Glomerular visceral epithelial cell (primary cell): Measurements from ENCODE around the gene PLEKHH1.

Experiments
- DNase-seq: peaks from one replicate; pipeline ENCODE4 v3.0.0-alpha.2; 2016; ENCODE audit errors: extremely low spot score

PLEKHH1 gene

DNA sequence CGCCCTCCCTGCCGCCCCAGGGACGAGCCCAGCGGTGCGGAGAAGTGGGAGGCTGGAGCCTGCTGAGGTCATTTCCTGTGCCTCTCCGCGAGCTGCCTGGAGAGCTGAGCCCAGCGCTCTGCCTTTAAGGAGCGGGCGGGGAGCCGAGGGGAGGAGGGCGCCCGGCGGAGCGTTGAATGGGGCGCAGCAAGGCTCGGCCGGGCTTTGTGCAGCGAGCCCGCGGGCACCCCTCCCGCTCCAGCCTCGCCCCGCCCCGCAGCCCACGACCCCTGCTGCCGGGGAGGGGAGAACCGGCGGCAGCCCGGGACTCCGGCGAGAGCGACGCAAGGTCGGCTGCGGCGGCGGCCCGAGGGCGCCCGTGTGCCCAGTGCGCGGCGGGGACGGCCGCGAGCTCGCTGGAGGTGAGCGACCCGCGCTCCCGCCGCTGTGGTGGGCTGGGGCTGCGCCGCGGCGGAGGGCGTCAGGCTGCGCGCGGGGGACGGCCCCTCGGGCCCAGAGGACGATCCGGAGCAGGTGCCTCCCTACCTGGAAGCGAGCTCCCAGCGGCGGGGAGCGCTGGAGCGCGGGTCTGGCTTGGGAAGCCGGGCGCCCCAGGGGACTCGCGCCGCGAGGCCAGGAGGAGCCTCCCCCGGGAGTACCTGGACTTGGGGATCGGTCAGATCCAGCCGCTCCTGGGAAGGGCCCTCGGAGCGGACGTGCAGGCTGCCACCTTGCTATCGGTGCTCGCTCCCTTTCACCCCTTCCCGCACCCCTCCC is at the start of gene PLEKHH1:
Gene PLEKHH1 (plus strand): TSS at position 293 of the 756 bp plus-strand sequence. CDS start 8,578 bp downstream, outside the sequence.
- DNase-seq = peak; percentile 86

- DNase-seq = no peak
Observed at GRCh38 chr14:67483579-67484285, 49.4 kb upstream of the PLEKHH1 start.

DNA sequence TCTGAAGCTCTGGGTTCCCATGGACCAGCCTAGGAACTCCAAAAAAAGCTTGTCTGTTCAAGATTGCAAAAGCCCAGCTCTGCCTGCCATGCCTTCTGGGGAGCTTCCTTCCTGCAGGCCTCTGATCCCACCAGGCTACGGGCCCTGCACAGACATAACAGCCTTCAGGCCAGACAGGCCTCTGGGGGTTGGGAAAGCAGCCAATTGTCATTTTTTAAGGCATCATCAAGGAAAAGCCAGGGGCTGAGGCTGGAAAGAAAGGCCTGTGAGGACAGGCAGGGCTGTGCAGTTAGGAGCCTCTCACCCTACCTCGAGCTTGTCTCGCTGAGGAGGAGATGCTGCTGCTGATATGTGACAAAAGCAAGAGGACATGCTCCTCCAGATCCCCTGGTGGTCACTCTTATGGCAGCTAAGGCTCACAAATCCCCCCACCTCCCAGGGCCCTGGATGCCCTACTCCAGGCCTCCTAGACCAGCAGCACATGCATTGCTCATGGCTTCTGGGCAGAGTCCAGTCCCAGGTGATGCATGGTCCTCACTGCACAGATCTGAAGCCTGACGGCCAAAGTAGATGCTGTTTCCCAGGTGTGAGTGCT is 47.5 kb upstream of the PLEKHH1 start:
- no peak for DNase-seq

DNA sequence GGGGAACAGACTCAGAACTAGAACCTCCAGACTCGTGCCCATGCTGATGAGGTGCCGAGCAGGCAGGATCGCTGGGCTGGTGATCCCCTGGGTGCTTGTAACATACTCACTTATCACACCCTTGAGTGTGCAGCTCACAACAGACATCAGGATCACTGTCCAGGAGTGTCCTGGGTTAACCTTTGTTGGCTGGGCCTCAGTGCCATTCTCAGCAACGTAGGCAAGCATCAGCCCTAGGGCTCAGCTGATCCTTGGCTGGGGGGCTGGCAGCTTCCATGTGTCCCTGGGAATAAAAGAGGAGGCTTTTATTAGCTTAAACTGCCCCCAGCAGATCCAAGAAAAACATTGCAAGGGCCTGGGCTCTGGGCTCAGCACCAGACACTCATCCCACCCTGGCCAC is 46.2 kb upstream of the PLEKHH1 start:
- DNase-seq = no peak

- DNase-seq = no peak
Observed at GRCh38 chr14:67487332-67487731, 45.8 kb upstream of the PLEKHH1 start.

- peak; percentile 6 for DNase-seq
Observed at GRCh38 chr14:67487937-67488893, 44.9 kb upstream of the PLEKHH1 start, which contains the start of gene TMEM229B. Gene TMEM229B, minus strand, starts transcription at chr14:67488721. Its CDS starts 14,798 bp downstream, at chr14:67473923.

- DNase-seq = no peak
Observed at GRCh38 chr14:67490196-67490595, 42.9 kb upstream of the PLEKHH1 start.

DNA sequence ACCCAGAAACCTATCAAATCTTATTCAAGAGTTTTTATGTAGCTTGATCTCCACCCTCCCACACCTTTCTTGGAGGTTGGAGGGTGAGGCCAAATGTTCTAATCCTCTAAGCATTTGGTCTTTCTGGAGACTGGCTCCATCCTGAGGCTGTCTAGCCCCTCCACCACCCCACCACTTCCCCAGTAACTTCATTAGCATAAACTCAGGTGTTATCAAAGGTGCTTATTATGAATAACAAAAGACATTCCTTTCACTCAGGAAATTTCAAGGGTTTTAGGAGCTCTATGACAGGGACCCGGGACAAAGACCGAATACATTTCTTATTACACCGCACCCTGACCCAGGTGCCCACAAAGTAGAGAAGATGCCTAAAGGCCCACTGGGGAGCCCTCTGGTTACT is 41.8 kb upstream of the PLEKHH1 start:
- DNase-seq = no peak

DNA sequence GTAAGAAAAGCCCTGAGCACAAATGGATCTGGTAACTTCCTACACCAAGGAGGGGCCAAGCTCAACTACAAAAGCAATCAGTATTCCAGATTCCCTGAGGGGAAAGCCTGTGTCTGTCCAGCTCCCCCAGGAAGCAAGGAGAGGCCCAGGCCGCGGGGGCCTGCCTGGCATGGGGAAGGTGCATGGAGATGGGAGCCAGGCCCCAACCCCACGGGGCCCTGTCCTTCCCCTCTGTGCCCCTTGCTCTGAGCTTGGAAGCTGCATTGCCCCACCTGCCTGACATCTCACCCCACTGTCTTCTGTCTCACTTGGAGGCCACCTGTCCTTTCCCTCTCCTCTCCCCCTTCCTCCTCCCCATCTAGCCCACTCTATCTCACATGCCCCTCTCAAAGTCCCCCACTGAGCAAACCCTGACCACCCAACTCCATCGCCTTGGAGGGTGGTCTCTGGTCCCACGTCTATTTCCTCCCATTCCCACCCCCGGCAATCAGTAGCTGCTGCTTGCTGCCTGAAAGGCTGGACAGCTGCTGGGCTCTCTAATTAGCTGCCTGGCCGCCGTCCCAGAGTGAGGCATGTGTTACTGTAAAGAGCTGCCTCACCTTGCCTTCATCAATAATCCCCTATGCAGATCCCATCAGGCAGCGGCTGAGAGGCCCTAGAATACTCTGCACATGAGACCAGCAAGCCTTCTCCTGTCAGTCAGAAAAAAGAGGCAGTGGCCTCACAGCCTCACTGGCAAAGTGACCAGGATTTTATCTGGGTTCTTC is 41.2 kb upstream of the PLEKHH1 start:
- no peak for DNase-seq

DNA sequence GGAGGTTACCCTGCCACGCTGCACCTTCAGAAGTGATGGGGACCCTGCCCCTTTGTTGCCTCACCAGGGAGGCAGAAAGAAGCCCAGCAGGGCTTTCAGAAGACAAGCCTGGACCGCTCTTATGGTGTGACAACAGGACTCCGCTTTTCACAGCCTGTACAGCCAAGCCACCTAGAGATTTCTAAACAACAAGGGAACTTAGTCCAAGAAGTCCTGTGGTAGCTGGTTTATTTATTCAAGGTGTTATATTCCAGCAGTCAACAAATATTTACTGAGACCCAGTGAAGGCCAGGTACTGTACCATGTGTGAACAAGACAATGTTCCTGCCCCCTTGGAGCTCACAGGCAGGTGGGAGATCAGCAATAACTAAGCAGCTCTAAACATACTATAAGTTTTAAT is 40.6 kb upstream of the PLEKHH1 start:
- DNase-seq = no peak

DNA sequence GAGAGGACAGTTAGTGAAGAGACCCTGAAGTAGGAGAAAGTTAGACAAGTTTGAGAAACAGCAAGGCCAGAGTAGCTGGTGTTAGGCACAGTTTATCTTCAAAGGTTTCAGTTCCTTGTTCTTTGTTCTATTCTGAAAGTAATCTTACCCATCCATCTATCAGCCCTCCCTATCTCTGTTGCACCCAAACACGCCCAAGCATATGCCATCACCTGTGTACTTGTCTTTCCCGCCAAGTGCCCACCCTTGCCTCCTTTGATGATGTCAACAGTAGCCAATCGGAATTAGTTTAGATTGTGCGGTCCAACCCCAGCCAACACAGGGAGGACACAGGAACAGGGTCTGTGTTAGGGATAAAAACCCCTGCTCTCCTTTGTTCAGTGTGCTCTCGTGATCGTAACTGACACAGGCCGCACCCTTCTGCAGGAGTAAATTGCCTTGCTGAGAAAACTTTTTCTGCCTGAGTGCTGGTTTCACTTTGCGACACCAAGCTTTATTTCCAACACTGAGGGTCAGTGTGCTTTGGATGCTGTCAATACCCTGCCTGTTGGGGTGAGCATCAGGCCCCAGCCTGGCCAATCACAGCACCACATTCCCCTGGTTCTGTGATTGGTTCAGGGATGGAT is 39.9 kb upstream of the PLEKHH1 start:
- no peak for DNase-seq

- DNase-seq = no peak
Observed at GRCh38 chr14:67495827-67496226, 37.3 kb upstream of the PLEKHH1 start.

DNA sequence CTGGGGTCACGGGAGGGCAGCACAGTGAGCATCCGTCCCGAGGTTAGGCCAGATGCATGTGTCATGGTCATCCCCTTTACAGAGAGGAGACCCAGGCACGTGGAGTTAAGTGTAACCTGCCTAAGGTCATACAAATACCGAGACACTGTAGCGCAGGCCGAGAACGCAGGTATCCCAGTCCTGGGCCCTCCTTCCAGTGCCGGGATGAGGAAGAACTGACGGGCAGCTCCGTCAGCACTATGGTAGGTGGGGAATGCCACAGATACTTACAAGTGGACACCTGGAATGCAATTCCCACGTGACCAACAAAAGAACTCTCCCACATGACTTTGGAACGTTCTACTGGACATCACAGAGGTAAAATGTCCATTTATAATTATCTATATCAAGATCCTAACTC is 35.9 kb upstream of the PLEKHH1 start:
- DNase-seq = no peak

GRCh38 chr14:67497716-67498115 is 35.4 kb upstream of the PLEKHH1 start:
- no peak for DNase-seq

DNA sequence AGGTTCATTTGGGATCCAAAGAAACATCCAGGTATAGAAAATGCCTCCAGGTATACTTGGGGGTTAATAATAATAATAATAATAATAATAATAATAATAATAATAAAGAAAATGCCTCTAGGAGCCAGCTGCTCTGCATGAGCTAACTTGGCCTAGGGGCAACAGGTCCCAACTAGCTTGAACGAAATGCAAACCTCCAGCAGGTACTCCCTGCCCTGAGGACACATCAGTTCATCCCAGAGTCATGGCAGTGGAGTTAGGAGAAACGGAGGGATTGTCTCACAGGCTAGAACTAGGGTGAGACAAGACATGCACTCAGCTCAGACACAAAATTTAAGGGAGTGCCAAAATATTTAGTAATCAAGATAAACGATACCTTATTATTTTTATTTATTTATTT is 32.1 kb upstream of the PLEKHH1 start:
- DNase-seq = no peak

DNA sequence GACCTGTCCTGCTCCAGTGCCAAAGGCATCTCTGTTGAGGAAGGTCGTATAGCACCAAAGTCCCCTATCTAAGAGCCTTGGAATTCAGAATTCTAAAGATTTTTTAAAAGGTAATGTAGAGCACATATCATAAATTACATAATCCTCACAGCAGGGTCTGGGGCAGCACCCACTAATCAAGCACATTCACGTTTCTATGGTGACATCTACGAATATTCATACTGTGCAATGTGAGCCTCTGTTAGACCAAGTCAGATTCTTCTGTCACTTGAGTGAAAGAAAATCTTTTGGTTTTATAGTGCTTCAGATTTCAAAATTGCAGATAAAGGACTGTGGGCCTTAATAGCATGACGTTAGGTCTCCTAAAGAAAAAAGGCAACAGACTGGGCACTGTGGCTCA is 31.4 kb upstream of the PLEKHH1 start:
- no peak for DNase-seq

DNA sequence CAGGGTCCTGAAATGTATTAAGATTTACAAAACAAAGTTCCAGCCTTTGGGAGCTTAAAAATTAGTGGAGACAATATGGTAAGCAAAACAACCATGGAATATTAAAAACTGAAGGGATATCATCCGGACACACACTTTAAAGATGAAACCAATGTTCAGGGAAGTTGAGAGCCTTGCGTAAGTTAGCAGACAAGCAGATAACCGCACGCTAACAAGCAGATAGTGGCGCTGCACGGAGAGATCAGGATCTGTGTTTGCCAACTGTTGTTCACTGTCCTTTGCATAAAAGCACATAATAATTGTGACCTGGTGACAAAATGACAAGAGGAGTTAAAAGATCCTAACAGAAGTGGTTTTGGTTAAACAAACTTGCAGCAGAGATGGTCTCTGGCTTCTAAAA is 30.2 kb upstream of the PLEKHH1 start:
- no peak for DNase-seq

DNA sequence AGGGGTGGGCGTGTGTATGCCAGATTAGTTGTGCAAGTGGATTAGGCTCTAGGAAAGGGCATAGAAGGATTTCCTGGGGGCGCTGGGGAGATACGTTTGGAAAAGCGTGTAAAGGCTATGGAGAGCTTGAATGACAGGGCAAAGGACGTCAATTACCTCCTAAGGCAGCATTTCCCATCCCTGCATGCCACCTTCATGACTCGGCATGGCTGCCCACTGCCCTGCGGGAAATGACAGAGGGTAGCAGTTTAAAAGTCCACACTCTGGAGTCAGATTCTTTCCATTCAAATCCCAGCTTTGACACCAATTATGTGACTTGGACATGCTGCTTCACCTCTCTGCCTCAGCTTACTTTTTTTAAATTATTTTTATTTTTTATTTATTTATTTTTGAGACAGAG is 29.8 kb upstream of the PLEKHH1 start:
- DNase-seq = no peak

GRCh38 chr14:67505254-67505653 is 27.8 kb upstream of the PLEKHH1 start:
- no peak for DNase-seq

GRCh38 chr14:67508956-67509355 is 24.1 kb upstream of the PLEKHH1 start:
- no peak for DNase-seq
